ENCODE data around the gene ARPC5L.

ARPC5L gene

GRCh38 chr9:124835026-124835557 lies 26.8 kb upstream of the ARPC5L start:
- TF ChIP-seq TAF1 (IDR thresholded peaks at IDR 0.05; ENCODE audit: borderline replicate concordance, insufficient read depth, low read length): no peak
- TF ChIP-seq SIN3A (IDR thresholded peaks at IDR 0.05; ENCODE audit: borderline replicate concordance, insufficient read depth, low read length): no peak
- TF ChIP-seq REST (IDR thresholded peaks at IDR 0.05; ENCODE audit: insufficient read depth in 1 of 2, low read depth in 2 of 2, low read length in 2 of 2): no peak
- no peak for TF ChIP-seq FOXP2 (optimal IDR thresholded peaks at IDR 0.05; ENCODE audit: borderline replicate concordance, extremely low read depth, extremely low read length, insufficient read depth)
- no peak for TF ChIP-seq POLR2AphosphoS5 (IDR thresholded peaks at IDR 0.05; ENCODE audit: low read depth, low read length)

- no peak for TF ChIP-seq SIN3A (IDR thresholded peaks at IDR 0.05; ENCODE audit: borderline replicate concordance, insufficient read depth, low read length)
- no peak for TF ChIP-seq POLR2AphosphoS5 (IDR thresholded peaks at IDR 0.05; ENCODE audit: low read depth, low read length)
- TF ChIP-seq TAF1 (IDR thresholded peaks at IDR 0.05; ENCODE audit: borderline replicate concordance, insufficient read depth, low read length): no peak
- TF ChIP-seq REST (IDR thresholded peaks at IDR 0.05; ENCODE audit: insufficient read depth in 1 of 2, low read depth in 2 of 2, low read length in 2 of 2): no peak
- no peak for TF ChIP-seq FOXP2 (optimal IDR thresholded peaks at IDR 0.05; ENCODE audit: borderline replicate concordance, extremely low read depth, extremely low read length, insufficient read depth)
These were observed 22.2 kb upstream of the ARPC5L start for GRCh38 chr9:124839612-124840299.

GRCh38 chr9:124840300-124840833 lies 21.6 kb upstream of the ARPC5L start:
- TF ChIP-seq FOXP2 (optimal IDR thresholded peaks at IDR 0.05; ENCODE audit: borderline replicate concordance, extremely low read depth, extremely low read length, insufficient read depth) (no peak), POLR2AphosphoS5 (IDR thresholded peaks at IDR 0.05; ENCODE audit: low read depth, low read length) (no peak), SIN3A (IDR thresholded peaks at IDR 0.05; ENCODE audit: borderline replicate concordance, insufficient read depth, low read length) (no peak), REST (IDR thresholded peaks at IDR 0.05; ENCODE audit: insufficient read depth in 1 of 2, low read depth in 2 of 2, low read length in 2 of 2) (no peak), TAF1 (IDR thresholded peaks at IDR 0.05; ENCODE audit: borderline replicate concordance, insufficient read depth, low read length) (no peak)

- TF ChIP-seq POLR2AphosphoS5 (IDR thresholded peaks at IDR 0.05; ENCODE audit: low read depth, low read length) (no peak), SIN3A (IDR thresholded peaks at IDR 0.05; ENCODE audit: borderline replicate concordance, insufficient read depth, low read length) (no peak), REST (IDR thresholded peaks at IDR 0.05; ENCODE audit: insufficient read depth in 1 of 2, low read depth in 2 of 2, low read length in 2 of 2) (no peak)
These were observed 20.7 kb upstream of the ARPC5L start for GRCh38 chr9:124841075-124841821.
